Lower lobe of right lung (tissue), 2 donors: ENCODE data around the gene BAZ2B. TPM values are rescaled to one million over a fixed set of nuclear protein-coding genes. Genes with fewer than 3 reads are reported as not detected.

Experiments
- ATAC-seq, 2 donors: fragments of 200-7000 bp; cut with Tn5 transposase; one replicate each; pipeline ENCODE4 v1.9.1; 2020 to 2022; ENCODE audit warnings: mild to moderate bottlenecking in 2 of 2, moderate library complexity in 2 of 2
- DNase-seq: peaks from one replicate; pipeline ENCODE4 v3.0.0-alpha.2; 2020
- H3K27ac ChIP-seq: fragments of 200-600 bp; one replicate; pipeline ENCODE4 v1.8.0; 2022
- H3K27me3 ChIP-seq: fragments of 200-600 bp; one replicate; pipeline ENCODE4 v1.8.0; 2022; ENCODE audit warnings: low read depth
- H3K36me3 ChIP-seq: fragments of 200-600 bp; one replicate; pipeline ENCODE4 v1.8.0; 2022; ENCODE audit warnings: mild to moderate bottlenecking
- H3K4me1 ChIP-seq: fragments of 200-600 bp; one replicate; pipeline ENCODE4 v1.8.0; 2022
- H3K4me3 ChIP-seq: fragments of 200-600 bp; one replicate; pipeline ENCODE4 v1.8.0; 2022; ENCODE audit warnings: mild to moderate bottlenecking
- H3K9me3 ChIP-seq: fragments of 200-600 bp; one replicate; pipeline ENCODE4 v1.8.0; 2022
- CTCF ChIP-seq: fragments of 200-600 bp; IDR thresholded peaks from one replicate; pipeline ENCODE4 v1.8.0; 2022; ENCODE audit warnings: antibody characterized with exemption, mild to moderate bottlenecking
- intact Hi-C: fragments of 100-400 bp; cut with DNase I; formaldehyde crosslinking; loops from one replicate; pipeline ENCODE4 v1.11.0; 2022
- total RNA-seq: library from RNA; stranded (reverse); fragmentation: NEBNext Ultra II Directional; extraction: Animal tissue kit (Norgen Biotek cat#: 25700); gene quantifications from one replicate; pipeline ENCODE4 v1.2.1, GENCODE V29; 2021
- donor health status: DM: no; HTN: yes; CAD: no; lungs with severe emphysema.

The BAZ2B gene
- total RNA-seq, 1 donor from 2014 or later = 97.4 TPM

- peak overlapping the region; percentile 67 for H3K4me3 ChIP-seq
- no peak for DNase-seq
- ATAC-seq = no peak
Measured at GRCh38 chr2:159612255-159612901, 4.0 kb downstream of the BAZ2B start.

GRCh38 chr2:159609811-159610549 is 6.4 kb downstream of the BAZ2B start:
- no peak overlapping the region for H3K27ac ChIP-seq

More at GRCh38 chr2:159612255-159612901, 4.0 kb downstream of the BAZ2B start:
- TF ChIP-seq CTCF = no peak
- Histone ChIP-seq H3K27me3 (no peaks in the 10 kb centered on the region), H3K36me3 (no peaks in the 10 kb centered on the region), H3K4me1 (peaks cover 34% of the 10 kb centered on the region), H3K9me3 (no peaks in the 10 kb centered on the region), H3K27ac (peak overlapping the region; percentile 98)
- intact Hi-C loops = loop anchor here (10.0 kb wide), 1 partner anchor 102 kb away; the partner anchor contains the start of gene MARCHF7

GRCh38 chr2:159608723-159609308 is 7.5 kb downstream of the BAZ2B start:
- ATAC-seq (peak in 1 of 2 donors; percentile 62), DNase-seq (no peak)
- Histone ChIP-seq H3K27me3 (no peaks in the 10 kb centered on the region), H3K36me3 (no peaks in the 10 kb centered on the region), H3K27ac (no peak overlapping the region), H3K9me3 (no peaks in the 10 kb centered on the region), H3K4me1 (peaks cover 57% of the 10 kb centered on the region), H3K4me3 (no peak overlapping the region)
- TF ChIP-seq CTCF = no peak
- intact Hi-C loops = no loop called here

More at GRCh38 chr2:159609811-159610549, 6.4 kb downstream of the BAZ2B start:
- no peaks in the 10 kb centered on the region for H3K9me3 ChIP-seq
- ATAC-seq (no peak), DNase-seq (no peak)
- H3K27me3 ChIP-seq = no peaks in the 10 kb centered on the region
- H3K4me3 ChIP-seq = no peak overlapping the region
- intact Hi-C loops = loop anchor here (10.0 kb wide), 1 partner anchor 105 kb away; the partner anchor contains the start of gene MARCHF7
- no peaks in the 10 kb centered on the region for H3K36me3 ChIP-seq
- TF ChIP-seq CTCF = no peak
- H3K4me1 ChIP-seq = peaks cover 49% of the 10 kb centered on the region

- peaks cover 52% of the 10 kb centered on the region for H3K4me1 ChIP-seq
Measured at GRCh38 chr2:159608108-159608507, 8.2 kb downstream of the BAZ2B start.

More at GRCh38 chr2:159608108-159608507, 8.2 kb downstream of the BAZ2B start:
- DNase-seq = no peak
- Histone ChIP-seq H3K27ac (no peak overlapping the region), H3K27me3 (no peaks in the 10 kb centered on the region), H3K9me3 (no peaks in the 10 kb centered on the region), H3K36me3 (no peaks in the 10 kb centered on the region), H3K4me3 (no peak overlapping the region)
- intact Hi-C loops = no loop called here
- TF ChIP-seq CTCF = no peak
- ATAC-seq = no peak
